OCI-LY1 (cell line): ENCODE data around the gene DCTN5.

ENCODE experiments used
- H2AFZ ChIP-seq: fragments of 200-600 bp; sonication (generic), shearing (Covaris generic); 2 replicates; pipeline ENCODE4 v1.6.0; 2014; ENCODE audit warnings: antibody characterized with exemption, mild to moderate bottlenecking, low read length
- H3F3A ChIP-seq: fragments of 200-600 bp; sonication (generic), shearing (Covaris generic); 2 replicates; pipeline ENCODE4 v1.6.0; 2014; ENCODE audit warnings: mild to moderate bottlenecking, antibody characterized with exemption, low read length, moderate library complexity; ENCODE audit not compliant: insufficient read depth
- H3K27ac ChIP-seq: fragments of 200-600 bp; sonication (generic); 2 replicates; pipeline ENCODE4 v1.5.1; 2014; ENCODE audit warnings: low read length, mixed run types, mild to moderate bottlenecking, low read depth; ENCODE audit not compliant: poor library complexity, severe bottlenecking
- H3K27me3 ChIP-seq: fragments of 200-600 bp; sonication (generic); 2 replicates; pipeline ENCODE4 v1.6.0; 2014; ENCODE audit warnings: antibody characterized with exemption, mild to moderate bottlenecking, low read length, moderate library complexity; ENCODE audit not compliant: insufficient read depth
- H3K36me3 ChIP-seq: fragments of 200-600 bp; sonication (generic); 2 replicates; pipeline ENCODE4 v1.6.1; 2014; ENCODE audit warnings: mild to moderate bottlenecking, antibody characterized with exemption, low read length, moderate library complexity, mixed read lengths; ENCODE audit not compliant: insufficient read depth
- H3K4me1 ChIP-seq: fragments of 200-600 bp; sonication (generic); 2 replicates; pipeline ENCODE4 v1.5.1; 2014; ENCODE audit warnings: mild to moderate bottlenecking, low read length, moderate library complexity; ENCODE audit not compliant: insufficient read depth, severe bottlenecking
- H3K4me2 ChIP-seq: fragments of 200-600 bp; sonication (generic), shearing (Covaris generic); 2 replicates; pipeline ENCODE4 v1.6.1; 2014; ENCODE audit warnings: low read length
- H3K4me3 ChIP-seq: fragments of 200-600 bp; sonication (generic); 2 replicates; pipeline ENCODE4 v1.5.1; 2014; ENCODE audit warnings: low read length, low read depth, mild to moderate bottlenecking, mixed read lengths; ENCODE audit not compliant: poor library complexity, severe bottlenecking
- H3K79me2 ChIP-seq: fragments of 200-600 bp; shearing (Covaris generic); 2 replicates; pipeline ENCODE4 v1.6.1; 2016; ENCODE audit warnings: mixed run types, low read length, mixed read lengths; ENCODE audit not compliant: insufficient read depth
- H3K9ac ChIP-seq: fragments of 200-600 bp; sonication (generic), shearing (Covaris generic); 2 replicates; pipeline ENCODE4 v1.6.1; 2014; ENCODE audit warnings: mild to moderate bottlenecking, low read length, mixed read lengths
- H3K9me2 ChIP-seq: fragments of 200-600 bp; sonication (generic), shearing (Covaris generic); 2 replicates; pipeline ENCODE4 v1.6.1; 2014; ENCODE audit warnings: low read depth, mild to moderate bottlenecking, low read length, mixed read lengths
- H3K9me3 ChIP-seq: fragments of 200-600 bp; shearing (Covaris generic); 2 replicates; pipeline ENCODE4 v1.6.1; 2014; ENCODE audit warnings: low read length, mixed read lengths
- H4K20me1 ChIP-seq: fragments of 200-600 bp; sonication (generic), shearing (Covaris generic); 2 replicates; pipeline ENCODE4 v1.6.0; 2016; ENCODE audit warnings: mild to moderate bottlenecking, low read length; ENCODE audit not compliant: insufficient read depth
- EZH2 ChIP-seq: fragments of 200-600 bp; sonication (generic), shearing (Covaris generic); IDR thresholded peaks from 2 replicates; pipeline ENCODE4 v1.8.0; 2017; ENCODE audit warnings: borderline replicate concordance, mixed run types, mild to moderate bottlenecking, antibody characterized with exemption, low read length, moderate library complexity, mixed read lengths
- TF ChIP-seq, protein P1 (sequence below): fragments of 200-600 bp; sonication (generic), shearing (Covaris generic); IDR thresholded peaks from 2 replicates; pipeline ENCODE4 v1.5.1; 2017; ENCODE audit warnings: mild to moderate bottlenecking, antibody characterized with exemption, low read length, moderate library complexity, mixed read lengths

DCTN5 gene

GRCh38 chr16:23701045-23701444, 59.8 kb downstream of the DCTN5 start:
- no peak overlapping the region for H3K27ac ChIP-seq
- H3K4me3 ChIP-seq = no peak overlapping the region
- no peak overlapping the region for H2AFZ ChIP-seq
- H3K4me2 ChIP-seq = no peak overlapping the region
- peaks cover 6% of the 10 kb centered on the region; the same call in 1 of the 2 replicates for H3K27me3 ChIP-seq
- TF ChIP-seq, protein P1, sequence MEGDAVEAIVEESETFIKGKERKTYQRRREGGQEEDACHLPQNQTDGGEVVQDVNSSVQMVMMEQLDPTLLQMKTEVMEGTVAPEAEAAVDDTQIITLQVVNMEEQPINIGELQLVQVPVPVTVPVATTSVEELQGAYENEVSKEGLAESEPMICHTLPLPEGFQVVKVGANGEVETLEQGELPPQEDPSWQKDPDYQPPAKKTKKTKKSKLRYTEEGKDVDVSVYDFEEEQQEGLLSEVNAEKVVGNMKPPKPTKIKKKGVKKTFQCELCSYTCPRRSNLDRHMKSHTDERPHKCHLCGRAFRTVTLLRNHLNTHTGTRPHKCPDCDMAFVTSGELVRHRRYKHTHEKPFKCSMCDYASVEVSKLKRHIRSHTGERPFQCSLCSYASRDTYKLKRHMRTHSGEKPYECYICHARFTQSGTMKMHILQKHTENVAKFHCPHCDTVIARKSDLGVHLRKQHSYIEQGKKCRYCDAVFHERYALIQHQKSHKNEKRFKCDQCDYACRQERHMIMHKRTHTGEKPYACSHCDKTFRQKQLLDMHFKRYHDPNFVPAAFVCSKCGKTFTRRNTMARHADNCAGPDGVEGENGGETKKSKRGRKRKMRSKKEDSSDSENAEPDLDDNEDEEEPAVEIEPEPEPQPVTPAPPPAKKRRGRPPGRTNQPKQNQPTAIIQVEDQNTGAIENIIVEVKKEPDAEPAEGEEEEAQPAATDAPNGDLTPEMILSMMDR = no peak
- TF ChIP-seq EZH2 = no peak
- H3K36me3 ChIP-seq = no peaks in the 10 kb centered on the region
- H3K9me3 ChIP-seq = no peaks in the 10 kb centered on the region
- H3K4me1 ChIP-seq = peaks cover 13% of the 10 kb centered on the region
- no peaks in the 10 kb centered on the region for H3F3A ChIP-seq
- H4K20me1 ChIP-seq = no peaks in the 10 kb centered on the region
- H3K9me2 ChIP-seq = no peaks in the 10 kb centered on the region
- no peaks in the 10 kb centered on the region for H3K79me2 ChIP-seq
- no peak overlapping the region for H3K9ac ChIP-seq

GRCh38 chr16:23702951-23703350, 61.7 kb downstream of the DCTN5 start:
- no peaks in the 10 kb centered on the region for H4K20me1 ChIP-seq
- no peaks in the 10 kb centered on the region for H3F3A ChIP-seq
- H3K9ac ChIP-seq = no peak overlapping the region
- H2AFZ ChIP-seq = no peak overlapping the region
- no peaks in the 10 kb centered on the region for H3K9me2 ChIP-seq
- H3K4me3 ChIP-seq = no peak overlapping the region
- no peaks in the 10 kb centered on the region for H3K9me3 ChIP-seq
- no peaks in the 10 kb centered on the region for H3K79me2 ChIP-seq
- no peak overlapping the region for H3K4me2 ChIP-seq
- TF ChIP-seq, protein P1 = no peak
- TF ChIP-seq EZH2 = no peak
- H3K27me3 ChIP-seq = peaks cover 6% of the 10 kb centered on the region; the same call in 1 of the 2 replicates
- H3K36me3 ChIP-seq = no peaks in the 10 kb centered on the region
- H3K27ac ChIP-seq = no peak overlapping the region
- H3K4me1 ChIP-seq = peaks cover 12% of the 10 kb centered on the region

DNA sequence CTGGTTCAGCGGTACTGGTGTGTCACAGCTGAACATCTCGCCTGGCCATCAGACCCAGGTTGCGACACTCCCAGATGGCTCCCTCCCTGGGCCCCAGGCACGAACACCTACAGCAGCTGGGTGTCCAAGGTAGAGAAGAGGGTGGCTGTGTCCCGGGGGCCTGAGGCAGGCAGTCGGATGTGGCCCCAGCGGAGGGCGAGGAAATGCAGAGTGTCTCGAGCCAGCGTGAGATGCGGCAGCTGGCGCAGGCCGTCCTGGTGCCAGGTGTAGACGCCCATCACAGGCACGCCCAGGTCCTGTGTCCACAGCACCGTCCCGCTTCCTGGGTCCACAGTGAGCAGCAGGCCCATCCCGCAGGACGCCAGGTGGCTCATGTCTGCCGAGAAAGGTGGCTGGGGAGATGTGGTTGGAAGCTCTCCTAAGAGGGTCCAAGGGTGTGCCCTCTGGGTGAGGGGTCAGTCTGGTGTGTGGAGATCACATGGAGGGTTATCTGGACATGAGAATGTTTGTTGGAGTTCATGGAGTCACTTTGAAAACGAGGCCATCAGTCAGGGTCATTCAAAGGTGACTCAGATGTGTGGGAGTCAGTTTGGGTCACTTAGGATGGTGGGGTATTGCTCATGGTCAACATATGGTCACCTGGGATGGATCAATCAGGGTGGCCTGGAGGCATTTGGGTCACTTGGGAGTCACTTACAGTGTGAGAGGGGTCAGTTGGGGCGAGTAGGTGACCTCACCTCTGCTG, 63.7 kb downstream of the DCTN5 start:
- no peak overlapping the region for H3K4me3 ChIP-seq
- H4K20me1 ChIP-seq = no peaks in the 10 kb centered on the region
- H2AFZ ChIP-seq = no peak overlapping the region
- no peaks in the 10 kb centered on the region for H3F3A ChIP-seq
- H3K4me2 ChIP-seq = no peak overlapping the region
- peaks cover 12% of the 10 kb centered on the region; the same call in 1 of the 2 replicates for H3K27me3 ChIP-seq
- H3K79me2 ChIP-seq = no peaks in the 10 kb centered on the region
- no peaks in the 10 kb centered on the region for H3K4me1 ChIP-seq
- H3K9me2 ChIP-seq = no peaks in the 10 kb centered on the region
- no peak overlapping the region for H3K9ac ChIP-seq
- H3K9me3 ChIP-seq = peaks cover 7% of the 10 kb centered on the region
- H3K27ac ChIP-seq = no peak overlapping the region
- TF ChIP-seq EZH2 = no peak
- TF ChIP-seq, protein P1 = no peak
- peaks cover 4% of the 10 kb centered on the region; the same call in 1 of the 2 replicates for H3K36me3 ChIP-seq
